ENCODE results near the gene SLC41A3.

DNA sequence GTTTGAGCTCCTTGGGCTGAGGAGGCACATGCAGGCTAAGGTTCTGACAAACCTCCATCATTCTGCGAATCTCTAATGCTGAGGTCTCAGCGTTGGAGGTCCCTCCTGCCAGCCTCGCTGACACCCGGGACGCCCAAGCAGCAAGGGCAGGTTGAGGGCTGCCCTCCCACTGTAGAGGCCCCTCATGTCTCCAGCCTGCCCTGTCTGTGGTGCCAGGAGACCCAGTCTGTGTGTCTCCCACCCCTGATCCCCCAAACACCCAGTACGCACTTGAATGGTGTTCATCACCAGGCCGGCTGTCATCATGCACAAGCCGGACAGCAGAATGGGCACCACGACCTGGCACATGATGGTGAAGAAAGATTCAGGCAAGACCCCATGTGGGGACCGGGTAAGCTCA is 27.8 kb downstream of the SLC41A3 start:
- TF ChIP-seq CTCF (IDR thresholded peaks at IDR 0.05), result no peak
- no peak for TF ChIP-seq POLR2A (IDR thresholded peaks at IDR 0.05)
- no peak for TF ChIP-seq EP300 (IDR thresholded peaks at IDR 0.05)
